Naive thymus-derived CD4-positive, alpha-beta T cell (primary cell): ENCODE results near the gene HBG1. TPM values are rescaled to one million over a fixed set of nuclear protein-coding genes. Genes with fewer than 3 reads are reported as not detected.

Experiments used
- ATAC-seq: fragments of 150-1000 bp; cut with Tn5 transposase; 2 replicates; pipeline ENCODE4 v1.10.0; 2021; ENCODE audit warnings: mild to moderate bottlenecking, moderate library complexity
- CTCF ChIA-PET: fragments of 350-600 bp; sonication (Branson Sonifier 250); formaldehyde crosslinking; loops from one replicate; lab custom pipeline; 2021; ENCODE audit warnings: antibody characterized with exemption; lab: Charles Lee
- POLR2A ChIA-PET: fragments of 350-600 bp; sonication (Branson Sonifier 250); formaldehyde crosslinking; loops from one replicate; lab custom pipeline; 2021; ENCODE audit warnings: antibody characterized with exemption, inconsistent platforms; lab: Charles Lee
- DNase-seq, 9 donors: peaks; one replicate each; pipeline versions ENCODE4 v3.0.0 to v3.0.0-alpha.2; 2020 to 2022; ENCODE audit warnings: mixed read lengths in 1 of 9
- H3K27ac ChIP-seq: one replicate; pipeline ENCODE4 v1.7.0; 2013; ENCODE audit warnings: mild to moderate bottlenecking, low read depth, low read length, moderate library complexity
- H3K27me3 ChIP-seq, 2 donors: one replicate each; pipeline ENCODE4 v1.7.0; 2013; ENCODE audit warnings: low read length in 2 of 2, mild to moderate bottlenecking in 2 of 2, moderate library complexity in 2 of 2; ENCODE audit not compliant: control insufficient read depth in 2 of 2, insufficient read depth in 2 of 2
- H3K36me3 ChIP-seq, 3 experiments: 1 replicate in 2 of 3; 2 replicates in 1 of 3; pipeline ENCODE4 v1.7.0; 2013; ENCODE audit warnings: low read length in 3 of 3, mild to moderate bottlenecking in 3 of 3, moderate library complexity in 1 of 3; ENCODE audit not compliant: insufficient read depth in 3 of 3, control insufficient read depth in 2 of 3
- H3K4me1 ChIP-seq, 2 donors: one replicate each; pipeline ENCODE4 v1.7.0; 2013; ENCODE audit warnings: low read length in 2 of 2, mild to moderate bottlenecking in 2 of 2, moderate library complexity in 1 of 2; ENCODE audit not compliant: control insufficient read depth in 2 of 2, insufficient read depth in 2 of 2
- H3K4me3 ChIP-seq: 2 replicates; pipeline ENCODE4 v1.7.0; 2013; ENCODE audit warnings: mild to moderate bottlenecking, low read length
- H3K9me3 ChIP-seq, 3 experiments: 1 replicate in 2 of 3; 2 replicates in 1 of 3; pipeline ENCODE4 v1.7.0; 2013; ENCODE audit warnings: low read length in 3 of 3; ENCODE audit not compliant: control insufficient read depth in 2 of 3
- H3K27ac Mint-ChIP-seq, 9 donors: one replicate each; pipeline ENCODE4 v1.8.0; 2020 to 2022; ENCODE audit warnings: mixed read lengths in 9 of 9, mild to moderate bottlenecking in 8 of 9, moderate library complexity in 5 of 9, inconsistent platforms in 2 of 9
- H3K27me3 Mint-ChIP-seq, 5 donors: one replicate each; pipeline ENCODE4 v1.8.0; 2021 to 2022; ENCODE audit warnings: mixed read lengths in 5 of 5, mild to moderate bottlenecking in 1 of 5
- H3K36me3 Mint-ChIP-seq, 5 donors: one replicate each; pipeline ENCODE4 v1.8.0; 2020 to 2022; ENCODE audit warnings: mixed read lengths in 5 of 5, mild to moderate bottlenecking in 3 of 5, inconsistent platforms in 1 of 5
- H3K4me1 Mint-ChIP-seq, 7 donors: one replicate each; pipeline ENCODE4 v1.8.0; 2020 to 2022; ENCODE audit warnings: mixed read lengths in 7 of 7, mild to moderate bottlenecking in 3 of 7, inconsistent platforms in 1 of 7
- H3K4me3 Mint-ChIP-seq, 10 donors: one replicate each; pipeline ENCODE4 v1.8.0; 2020 to 2022; ENCODE audit warnings: mild to moderate bottlenecking in 10 of 10, mixed read lengths in 10 of 10, moderate library complexity in 6 of 10, inconsistent platforms in 2 of 10
- H3K9me3 Mint-ChIP-seq, 11 donors: one replicate each; pipeline ENCODE4 v1.8.0; 2020 to 2022; ENCODE audit warnings: mixed read lengths in 11 of 11, mild to moderate bottlenecking in 4 of 11, inconsistent platforms in 1 of 11, moderate library complexity in 1 of 11
- intact Hi-C, 2 donors: fragments of 100-400 bp; cut with micrococcal nuclease; formaldehyde crosslinking; loops; one replicate each; pipeline ENCODE4 v1.15.1; 2023
- polyA plus RNA-seq, 2 donors: library from polyadenylated mRNA; unstranded; fragments of 300-500 nt; fragmentation: Illumina TruSeq; gene quantifications; one replicate each; pipeline ENCODE4 v1.2.3, GENCODE V29; 2021
- total RNA-seq, 6 experiments: library from RNA in 5 of 6; stranded (reverse) in 5 of 6; gene quantifications; 1 replicate in 5 of 6; 2 replicates in 1 of 6; pipeline ENCODE4 v1.2.3 and lab custom pipeline; 2021 to 2026

Gene HBG1
- total and polyA plus RNA-seq, 7 experiments from 2014 or later = not detected

DNA sequence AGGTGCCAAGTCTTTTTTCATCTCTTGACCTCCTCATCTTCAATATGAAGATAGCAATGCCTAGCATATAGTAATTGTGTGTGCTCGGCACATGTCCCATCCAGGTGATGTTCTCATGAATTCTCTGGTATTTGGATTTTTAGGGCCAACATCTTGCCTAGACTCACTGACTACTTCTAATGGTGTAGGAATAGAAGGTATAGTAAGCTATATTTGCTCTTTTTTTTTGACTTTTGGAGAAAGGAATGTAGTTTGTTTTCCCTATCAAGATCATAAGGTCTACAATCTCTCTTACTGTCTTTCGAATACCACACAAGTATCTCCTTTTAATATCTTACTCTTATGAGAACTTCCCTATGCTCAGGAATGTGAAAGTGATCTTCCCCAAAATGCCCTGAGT is 18.5 kb downstream of the HBG1 start:
- Mint-ChIP-seq H3K27me3 (peaks cover 0 to 17% (median 7%) of the 10 kb centered on the region in 5 donors), H3K27ac (no peak overlapping the region), H3K36me3 (no peaks in the 10 kb centered on the region), H3K4me3 (no peak overlapping the region), H3K4me1 (peaks cover 0 to 6% (median 0%) of the 10 kb centered on the region in 7 donors), H3K9me3 (no peaks in the 10 kb centered on the region)
- ATAC-seq (no peak), DNase-seq (no peak)
- ChIA-PET CTCF (no interaction called here), POLR2A (no interaction called here)
- Histone ChIP-seq H3K4me3 (no peak overlapping the region), H3K36me3 (no peaks in the 10 kb centered on the region), H3K9me3 (no peaks in the 10 kb centered on the region), H3K27ac (no peak overlapping the region), H3K4me1 (no peaks in the 10 kb centered on the region), H3K27me3 (no peaks in the 10 kb centered on the region)
- intact Hi-C loops = no loop called here

DNA sequence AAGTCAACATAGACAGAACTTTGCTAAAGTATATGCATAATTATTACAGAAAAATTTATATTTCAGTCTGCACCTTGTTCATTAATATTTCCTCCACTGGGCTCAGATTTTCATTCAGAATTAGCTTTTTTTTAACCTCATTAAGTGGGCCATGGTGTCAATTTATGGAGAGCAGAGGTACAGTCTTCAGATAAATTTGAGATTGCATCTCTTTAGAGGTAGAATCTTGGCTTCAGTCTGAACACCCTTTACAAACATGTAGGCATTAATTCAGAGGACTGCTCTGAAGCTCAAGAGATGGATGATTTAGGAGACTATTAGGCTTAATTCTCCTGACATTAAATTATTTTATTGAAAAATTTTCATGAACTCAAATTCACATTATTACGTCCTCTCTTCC is 19.4 kb downstream of the HBG1 start:
- Histone ChIP-seq H3K4me3 (no peak overlapping the region), H3K36me3 (no peaks in the 10 kb centered on the region), H3K27ac (no peak overlapping the region), H3K4me1 (no peaks in the 10 kb centered on the region), H3K9me3 (no peaks in the 10 kb centered on the region), H3K27me3 (no peaks in the 10 kb centered on the region)
- intact Hi-C loops = no loop called here
- ChIA-PET POLR2A (no interaction called here), CTCF (no interaction called here)
- Mint-ChIP-seq H3K27me3 (peaks cover 0 to 9% (median 5%) of the 10 kb centered on the region in 5 donors), H3K27ac (no peak overlapping the region), H3K4me3 (no peak overlapping the region), H3K4me1 (peaks cover 0 to 6% (median 0%) of the 10 kb centered on the region in 7 donors), H3K9me3 (no peaks in the 10 kb centered on the region), H3K36me3 (no peaks in the 10 kb centered on the region)
- ATAC-seq (no peak), DNase-seq (no peak)

DNA sequence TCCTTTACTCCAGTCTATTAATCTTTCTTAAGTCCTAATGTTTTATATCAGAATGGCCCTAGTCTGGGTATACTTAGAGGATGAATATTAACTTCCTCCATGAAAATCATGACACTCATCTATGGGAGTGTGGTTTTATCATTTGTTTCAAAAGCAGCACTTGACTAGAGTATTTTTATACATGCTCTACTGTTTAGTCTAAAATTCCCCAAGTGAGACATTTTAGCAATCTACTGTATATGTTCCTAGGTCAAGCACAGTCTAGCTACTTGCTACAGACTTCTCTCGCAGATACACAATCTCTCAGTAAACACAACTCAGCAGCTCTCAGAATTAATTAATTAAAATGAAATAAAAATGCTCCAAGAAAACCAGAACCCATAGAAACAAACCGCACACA is 19.9 kb downstream of the HBG1 start:
- H3K36me3 ChIP-seq = no peaks in the 10 kb centered on the region
- no peak overlapping the region for H3K4me3 ChIP-seq
- DNase-seq (no peak), ATAC-seq (no peak)
- H3K27ac Mint-ChIP-seq = no peak overlapping the region
- no peak overlapping the region for H3K27ac ChIP-seq
- ChIA-PET POLR2A (no interaction called here), CTCF (no interaction called here)
- no peaks in the 10 kb centered on the region for H3K36me3 Mint-ChIP-seq
- H3K4me1 Mint-ChIP-seq = peaks cover 0 to 6% (median 0%) of the 10 kb centered on the region in 7 donors
- no peaks in the 10 kb centered on the region for H3K4me1 ChIP-seq
- no peaks in the 10 kb centered on the region for H3K27me3 ChIP-seq
- H3K9me3 Mint-ChIP-seq = no peaks in the 10 kb centered on the region
- intact Hi-C loops = no loop called here
- H3K9me3 ChIP-seq = no peaks in the 10 kb centered on the region
- H3K27me3 Mint-ChIP-seq = peaks cover 0 to 8% (median 7%) of the 10 kb centered on the region in 5 donors
- H3K4me3 Mint-ChIP-seq = no peak overlapping the region

DNA sequence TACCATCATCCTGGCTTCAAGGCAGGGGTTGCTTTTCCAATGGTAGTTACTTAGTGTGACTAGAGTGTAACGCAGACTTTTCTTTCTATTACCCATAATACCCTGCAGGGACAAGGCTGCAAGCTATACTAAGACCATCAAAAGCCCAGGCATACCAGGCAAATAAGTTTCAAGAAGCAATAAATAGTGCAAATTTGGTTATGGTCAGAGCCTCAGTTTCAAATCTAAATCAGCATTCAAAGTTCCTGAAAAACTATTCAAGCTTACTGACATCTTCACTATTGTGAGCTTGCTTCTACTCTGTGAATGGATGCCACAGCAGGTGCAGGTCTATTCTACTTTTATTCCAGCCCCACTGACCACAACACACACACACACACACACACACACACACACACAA is 20.3 kb downstream of the HBG1 start:
- ChIA-PET POLR2A (no interaction called here), CTCF (no interaction called here)
- Mint-ChIP-seq H3K27me3 (peaks cover 0 to 13% (median 8%) of the 10 kb centered on the region in 5 donors), H3K4me3 (no peak overlapping the region), H3K27ac (no peak overlapping the region), H3K9me3 (no peaks in the 10 kb centered on the region), H3K4me1 (peaks cover 0 to 4% (median 0%) of the 10 kb centered on the region in 7 donors), H3K36me3 (no peaks in the 10 kb centered on the region)
- ATAC-seq (no peak), DNase-seq (no peak)
- intact Hi-C loops = no loop called here
- Histone ChIP-seq H3K9me3 (no peaks in the 10 kb centered on the region), H3K27ac (no peak overlapping the region), H3K27me3 (no peaks in the 10 kb centered on the region), H3K4me1 (no peaks in the 10 kb centered on the region), H3K4me3 (no peak overlapping the region), H3K36me3 (no peaks in the 10 kb centered on the region)

DNA sequence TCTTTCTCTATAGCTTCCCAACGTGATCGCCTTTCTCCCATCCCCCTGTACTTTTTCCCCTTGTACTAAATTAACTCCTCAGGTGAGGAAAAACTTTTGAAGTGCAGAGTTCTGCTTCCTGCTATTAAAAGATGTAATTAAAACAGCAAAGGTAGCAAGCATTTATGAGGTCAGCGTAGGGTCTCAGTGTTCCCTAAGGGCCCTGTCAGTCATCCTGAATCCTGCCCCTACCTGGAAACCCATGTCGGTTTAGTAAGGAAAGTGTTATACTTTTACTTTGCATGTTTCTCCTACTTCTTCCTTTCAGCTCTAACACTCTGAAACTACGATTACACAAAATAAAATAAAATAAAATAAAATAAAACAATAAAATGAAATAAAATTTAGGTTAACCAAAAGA is 21.5 kb downstream of the HBG1 start:
- no peak for ATAC-seq
- H3K4me1 ChIP-seq = no peaks in the 10 kb centered on the region
- POLR2A ChIA-PET = no interaction called here
- no peaks in the 10 kb centered on the region for H3K9me3 ChIP-seq
- no peak for DNase-seq
- CTCF ChIA-PET = no interaction called here
- Mint-ChIP-seq H3K4me3 (no peak overlapping the region), H3K27me3 (peaks cover 0 to 17% (median 8%) of the 10 kb centered on the region in 5 donors), H3K27ac (no peak overlapping the region), H3K4me1 (no peaks in the 10 kb centered on the region), H3K9me3 (peaks cover 0 to 3% (median 0%) of the 10 kb centered on the region in 11 donors), H3K36me3 (no peaks in the 10 kb centered on the region)
- intact Hi-C loops = no loop called here
- H3K4me3 ChIP-seq = no peak overlapping the region
- H3K27ac ChIP-seq = no peak overlapping the region
- no peaks in the 10 kb centered on the region for H3K36me3 ChIP-seq
- H3K27me3 ChIP-seq = no peaks in the 10 kb centered on the region

DNA sequence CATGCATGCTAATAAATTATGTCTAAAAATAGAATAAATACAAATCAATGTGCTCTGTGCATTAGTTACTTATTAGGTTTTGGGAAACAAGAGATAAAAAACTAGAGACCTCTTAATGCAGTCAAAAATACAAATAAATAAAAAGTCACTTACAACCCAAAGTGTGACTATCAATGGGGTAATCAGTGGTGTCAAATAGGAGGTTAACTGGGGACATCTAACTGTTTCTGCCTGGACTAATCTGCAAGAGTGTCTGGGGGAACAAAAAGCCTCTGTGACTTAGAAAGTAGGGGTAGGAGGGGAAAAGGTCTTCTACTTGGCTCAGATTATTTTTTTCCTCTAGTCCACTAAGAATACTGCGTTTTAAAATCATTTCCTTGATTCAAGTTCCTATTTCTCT is 22.0 kb downstream of the HBG1 start:
- ChIA-PET CTCF (no interaction called here), POLR2A (no interaction called here)
- H3K4me1 Mint-ChIP-seq = no peaks in the 10 kb centered on the region
- peaks cover 0 to 17% (median 8%) of the 10 kb centered on the region in 5 donors for H3K27me3 Mint-ChIP-seq
- Histone ChIP-seq H3K9me3 (no peaks in the 10 kb centered on the region), H3K27ac (no peak overlapping the region), H3K36me3 (no peaks in the 10 kb centered on the region), H3K4me1 (no peaks in the 10 kb centered on the region), H3K27me3 (no peaks in the 10 kb centered on the region), H3K4me3 (no peak overlapping the region)
- no peaks in the 10 kb centered on the region for H3K36me3 Mint-ChIP-seq
- H3K4me3 Mint-ChIP-seq = no peak overlapping the region
- no peak for DNase-seq
- H3K9me3 Mint-ChIP-seq = peaks cover 0 to 3% (median 0%) of the 10 kb centered on the region in 11 donors
- ATAC-seq = no peak
- intact Hi-C loops = no loop called here
- no peak overlapping the region for H3K27ac Mint-ChIP-seq

DNA sequence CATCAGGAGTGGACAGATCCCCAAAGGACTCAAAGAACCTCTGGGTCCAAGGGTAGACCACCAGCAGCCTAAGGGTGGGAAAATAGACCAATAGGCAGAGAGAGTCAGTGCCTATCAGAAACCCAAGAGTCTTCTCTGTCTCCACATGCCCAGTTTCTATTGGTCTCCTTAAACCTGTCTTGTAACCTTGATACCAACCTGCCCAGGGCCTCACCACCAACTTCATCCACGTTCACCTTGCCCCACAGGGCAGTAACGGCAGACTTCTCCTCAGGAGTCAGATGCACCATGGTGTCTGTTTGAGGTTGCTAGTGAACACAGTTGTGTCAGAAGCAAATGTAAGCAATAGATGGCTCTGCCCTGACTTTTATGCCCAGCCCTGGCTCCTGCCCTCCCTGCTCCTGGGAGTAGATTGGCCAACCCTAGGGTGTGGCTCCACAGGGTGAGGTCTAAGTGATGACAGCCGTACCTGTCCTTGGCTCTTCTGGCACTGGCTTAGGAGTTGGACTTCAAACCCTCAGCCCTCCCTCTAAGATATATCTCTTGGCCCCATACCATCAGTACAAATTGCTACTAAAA is 22.8 kb downstream of the HBG1 start, which contains the start of gene HBB:
TSS of gene HBB (minus strand) at position 340 of the 579 bp plus-strand sequence. CDS start at position 290, 50 bp downstream.
- no peak for ATAC-seq

More for the DNA sequence above, 22.8 kb downstream of the HBG1 start, which contains the start of gene HBB:
- Mint-ChIP-seq H3K4me3 (no peak within 1 kb of the TSS), H3K9me3 (peaks cover 0 to 8% (median 0%) of the 10 kb centered on the region in 11 donors), H3K27ac (no peak within 1 kb of the TSS), H3K36me3 (no peaks in the 10 kb centered on the region), H3K4me1 (no peaks in the 10 kb centered on the region), H3K27me3 (peaks cover 0 to 17% (median 5%) of the 10 kb centered on the region in 5 donors)
- Histone ChIP-seq H3K9me3 (no peaks in the 10 kb centered on the region), H3K4me3 (no peak within 1 kb of the TSS), H3K27me3 (no peaks in the 10 kb centered on the region), H3K4me1 (no peaks in the 10 kb centered on the region), H3K36me3 (no peaks in the 10 kb centered on the region), H3K27ac (no peak within 1 kb of the TSS)
- DNase-seq = no peak
- ChIA-PET CTCF (no interaction called here), POLR2A (no interaction called here)
- intact Hi-C loops = no loop called here
